Epithelial cell of proximal tubule (primary cell): ENCODE measurements around the gene ASIC4. TPM values are rescaled to one million over a fixed set of nuclear protein-coding genes. Genes with fewer than 3 reads are reported as not detected.
A peak's percentile ranks its signal among the peaks of the same experiment; 100 is the strongest.

ENCODE experiments used
- DNase-seq: peaks from one replicate; pipeline ENCODE4 v3.0.0-alpha.2; 2011; ENCODE audit warnings: low read depth
- H3K4me3 ChIP-seq: 2 replicates; pipeline ENCODE4 v1.5.1; 2011; ENCODE audit warnings: low read depth, mild to moderate bottlenecking, low read length
- CTCF ChIP-seq: conservative IDR thresholded peaks from 2 replicates; pipeline ENCODE4 v1.5.1; 2012; ENCODE audit warnings: low read depth, mild to moderate bottlenecking, low read length
- total RNA-seq: library from RNA; depleted of rRNA; stranded (reverse); fragments of >200 nt; gene quantifications from 2 replicates; pipeline ENCODE4 v1.2.3, GENCODE V29; 2015

ASIC4 gene
- total RNA-seq, 1 donor from 2014 or later = not detected

GRCh38 chr2:219543596-219544358 lies 29.5 kb downstream of the ASIC4 start, which contains the start of the genes CHPF and TMEM198:
Gene CHPF (minus strand): TSS chr2:219543809. CDS start chr2:219543538, 271 bp downstream.
Gene TMEM198 (plus strand): TSS chr2:219544028. CDS start chr2:219544728, 700 bp downstream.
- H3K4me3 ChIP-seq = peak within 1 kb of the TSS; percentile 71
- peak; percentile 64 for DNase-seq
- no peak for TF ChIP-seq CTCF

- H3K4me3 ChIP-seq = peak overlapping the region; percentile 71
- DNase-seq = no peak
- TF ChIP-seq CTCF = no peak
These were observed 30.3 kb downstream of the ASIC4 start for GRCh38 chr2:219544567-219544966.

GRCh38 chr2:219545295-219545942 lies 31.1 kb downstream of the ASIC4 start:
- no peak overlapping the region for H3K4me3 ChIP-seq
- DNase-seq = no peak
- TF ChIP-seq CTCF = no peak

GRCh38 chr2:219545943-219546352 lies 31.7 kb downstream of the ASIC4 start:
- no peak overlapping the region for H3K4me3 ChIP-seq
- no peak for DNase-seq
- no peak for TF ChIP-seq CTCF

- H3K4me3 ChIP-seq = no peak overlapping the region
- TF ChIP-seq CTCF = no peak
- no peak for DNase-seq
These were observed 33.3 kb downstream of the ASIC4 start for GRCh38 chr2:219547621-219548020.

GRCh38 chr2:219548990-219549389 lies 34.7 kb downstream of the ASIC4 start:
- DNase-seq = no peak
- no peak for TF ChIP-seq CTCF
- H3K4me3 ChIP-seq = no peak overlapping the region
